GM12891 (cell line): ENCODE data around the gene SLC6A8.

Experiments used
- POLR2A ChIP-seq: IDR thresholded peaks from 2 replicates; pipeline ENCODE4 v1.6.1; 2011; ENCODE audit warnings: low read depth, low read length, control low read depth
- POLR2AphosphoS5 ChIP-seq: IDR thresholded peaks from 2 replicates; pipeline ENCODE4 v1.6.1; 2011; ENCODE audit warnings: low read depth, low read length, control low read depth

DNA sequence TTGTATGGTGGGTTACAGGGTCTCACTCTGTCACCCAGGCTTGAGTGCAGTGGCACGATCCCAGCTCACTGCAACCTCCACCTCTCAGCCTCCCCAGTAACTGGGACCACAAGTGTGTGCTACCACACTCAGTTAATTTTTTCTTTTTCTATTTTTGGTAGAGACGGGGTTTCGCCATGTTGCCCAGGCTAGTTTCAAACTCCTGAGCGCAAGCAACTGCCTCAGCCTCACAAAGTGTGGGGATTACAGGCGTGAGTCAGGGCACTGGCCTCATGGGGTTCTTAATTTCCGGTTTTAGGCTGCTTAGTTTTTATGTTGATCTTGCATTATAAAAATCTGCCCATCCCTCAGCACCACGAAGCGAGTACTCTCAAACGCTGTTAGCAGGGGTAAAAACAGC lies 29.7 kb downstream of the SLC6A8 start:
- no peak for TF ChIP-seq POLR2AphosphoS5
- TF ChIP-seq POLR2A, result no peak
